SK-N-SH (cell line): ENCODE measurements around the gene PRC1. TPM values are rescaled to one million over a fixed set of nuclear protein-coding genes. Genes with fewer than 3 reads are reported as not detected.

ENCODE experiments used
- CTCF ChIA-PET: fragments of 300-600, 350-600 bp; formaldehyde crosslinking; extraction: SDS; loops from one replicate; lab custom pipeline; 2021; lab: Yijun Ruan, JAX
- POLR2A ChIA-PET: fragments of 350-600 bp; sonication (Branson Sonifier 250); formaldehyde crosslinking; extraction: SDS; loops from one replicate; lab custom pipeline; 2020; ENCODE audit warnings: antibody characterized with exemption, inconsistent platforms; lab: Yijun Ruan, JAX
- DNase-seq: peaks from one replicate; pipeline ENCODE4 v3.0.0; 2012
- H2AFZ ChIP-seq: fragments of 200-600 bp; sonication (generic); 2 replicates; pipeline ENCODE4 v1.8.1; 2016; ENCODE audit warnings: antibody characterized with exemption, mild to moderate bottlenecking, low read depth
- H3F3A ChIP-seq: fragments of 200-600 bp; sonication (generic); replicated peaks from 2 replicates; pipeline ENCODE3; 2016; ENCODE audit warnings: antibody characterized with exemption, mild to moderate bottlenecking; ENCODE audit not compliant: insufficient read depth
- H3K27ac ChIP-seq, 2 experiments: fragments of 200-500 bp in 1 of 2; fragments of 200-600 bp in 1 of 2; sonication (Bioruptor generic) in 1 of 2; sonication (generic), shearing (Covaris generic) in 1 of 2; 2 replicates each; pipeline versions ENCODE4 v1.5.1 to v1.6.1; 2014 to 2016; ENCODE audit warnings: low read depth in 2 of 2, inconsistent platforms in 1 of 2, low read length in 1 of 2, mild to moderate bottlenecking in 1 of 2, mixed read lengths in 1 of 2
- H3K27me3 ChIP-seq: fragments of 200-600 bp; sonication (generic), shearing (Covaris generic); 2 replicates; pipeline ENCODE4 v1.6.1; 2016; ENCODE audit warnings: mixed run types; ENCODE audit not compliant: insufficient read depth
- H3K36me3 ChIP-seq, 2 experiments: fragments of 200-500 bp in 1 of 2; fragments of 200-600 bp in 1 of 2; sonication (Bioruptor generic) in 1 of 2; sonication (generic) in 1 of 2; replicated peaks in 1 of 2; 2 replicates each; pipeline versions ENCODE3 to v1.5.1; 2014 to 2016; ENCODE audit warnings: low read length in 1 of 2, mild to moderate bottlenecking in 1 of 2; ENCODE audit not compliant: insufficient read depth in 2 of 2, control insufficient read depth in 1 of 2
- H3K4me1 ChIP-seq, 2 experiments: fragments of 200-500 bp in 1 of 2; fragments of 200-600 bp in 1 of 2; sonication (Bioruptor generic) in 1 of 2; sonication (generic), shearing (Covaris generic) in 1 of 2; 2 replicates each; pipeline versions ENCODE4 v1.5.1 to v1.6.1; 2014 to 2016; ENCODE audit warnings: low read depth in 1 of 2, low read length in 1 of 2, mixed run types in 1 of 2; ENCODE audit not compliant: insufficient read depth in 2 of 2, control insufficient read depth in 1 of 2
- H3K4me2 ChIP-seq: fragments of 200-600 bp; sonication (generic), shearing (Covaris generic); 2 replicates; pipeline ENCODE4 v1.6.1; 2017; ENCODE audit warnings: mixed run types
- H3K4me3 ChIP-seq, 2 experiments: fragments of 200-500 bp in 1 of 2; fragments of 200-600 bp in 1 of 2; sonication (Bioruptor generic) in 1 of 2; sonication (generic), shearing (Covaris generic) in 1 of 2; 2 replicates each; pipeline versions ENCODE4 v1.5.1 to v1.8.1; 2014 to 2016; ENCODE audit warnings: low read depth in 2 of 2, inconsistent platforms in 1 of 2, low read length in 1 of 2, mild to moderate bottlenecking in 1 of 2, mixed read lengths in 1 of 2, moderate library complexity in 1 of 2
- H3K79me2 ChIP-seq: fragments of 200-600 bp; sonication (generic); 2 replicates; pipeline ENCODE4 v1.8.1; 2017; ENCODE audit warnings: mild to moderate bottlenecking; ENCODE audit not compliant: insufficient read depth
- H3K9ac ChIP-seq: fragments of 200-600 bp; sonication (generic); 2 replicates; pipeline ENCODE4 v1.6.1; 2017; ENCODE audit warnings: mixed run types
- H3K9me2 ChIP-seq: fragments of 200-600 bp; sonication (generic); 2 replicates; pipeline ENCODE4 v1.6.1; 2017; ENCODE audit warnings: mixed run types
- H3K9me3 ChIP-seq: fragments of 200-600 bp; sonication (generic); 2 replicates; pipeline ENCODE4 v1.6.1; 2017; ENCODE audit warnings: mixed run types, mild to moderate bottlenecking, moderate library complexity
- H4K20me1 ChIP-seq: fragments of 200-600 bp; sonication (generic); 2 replicates; pipeline ENCODE4 v1.6.1; 2017; ENCODE audit warnings: mild to moderate bottlenecking, mixed run types; ENCODE audit not compliant: insufficient read depth
- CHD2 ChIP-seq: fragments of 150-350 bp; IDR thresholded peaks from 2 replicates; pipeline ENCODE4 v1.6.1; 2018; ENCODE audit warnings: low read length; ENCODE audit not compliant: partially characterized antibody
- ELF1 ChIP-seq: IDR thresholded peaks from 2 replicates; pipeline ENCODE4 v1.4.0; 2012
- FOSL2 ChIP-seq: IDR thresholded peaks from 2 replicates; pipeline ENCODE4 v1.4.0; 2012; ENCODE audit warnings: low read depth, mild to moderate bottlenecking, moderate library complexity, borderline replicate concordance
- GABPA ChIP-seq: IDR thresholded peaks from 2 replicates; pipeline ENCODE4 v1.4.0; 2012; ENCODE audit warnings: low read depth, mild to moderate bottlenecking
- IRF3 ChIP-seq: fragments of 150-350 bp; IDR thresholded peaks from 2 replicates; pipeline ENCODE4 v1.6.1; 2016; ENCODE audit warnings: mild to moderate bottlenecking, low read depth, low read length
- JUND ChIP-seq: IDR thresholded peaks from 2 replicates; pipeline ENCODE4 v1.4.0; 2012
- MEF2A ChIP-seq: IDR thresholded peaks from 2 replicates; pipeline ENCODE4 v1.4.0; 2012; ENCODE audit warnings: low read depth, borderline replicate concordance
- MXI1 ChIP-seq: IDR thresholded peaks from 2 replicates; pipeline ENCODE4 v1.6.1; 2012; ENCODE audit warnings: mild to moderate bottlenecking, low read depth, low read length, improper control_type of control experiment
- NFIC ChIP-seq: IDR thresholded peaks from 2 replicates; pipeline ENCODE4 v1.4.0; 2012; ENCODE audit warnings: borderline replicate concordance
- NRF1 ChIP-seq: IDR thresholded peaks from 2 replicates; pipeline ENCODE4 v1.6.1; 2012; ENCODE audit warnings: low read depth, mild to moderate bottlenecking, low read length
- RCOR1 ChIP-seq: fragments of 150-350 bp; IDR thresholded peaks from 2 replicates; pipeline ENCODE4 v1.6.1; 2017; ENCODE audit warnings: antibody characterized with exemption, low read length
- REST ChIP-seq: IDR thresholded peaks from 2 replicates; pipeline ENCODE4 v1.6.1; 2012; ENCODE audit warnings: mild to moderate bottlenecking, low read depth, low read length, moderate library complexity
- RXRA ChIP-seq: IDR thresholded peaks from 2 replicates; pipeline ENCODE4 v1.4.0; 2012; ENCODE audit warnings: low read depth, mild to moderate bottlenecking, borderline replicate concordance
- SIN3A ChIP-seq: IDR thresholded peaks from 2 replicates; pipeline ENCODE4 v1.6.1; 2012; ENCODE audit warnings: low read depth, mild to moderate bottlenecking, low read length, moderate library complexity, borderline replicate concordance
- SMC3 ChIP-seq: IDR thresholded peaks from 2 replicates; pipeline ENCODE4 v1.6.1; 2012; ENCODE audit warnings: low read depth, low read length, improper control_type of control experiment
- WGBS: methylation state at CpG from one replicate; pipeline ENCODE4 v1.1.6; 2017; ENCODE audit warnings: low lambda C conversion rate; 5-methylcytosine and 5-hydroxymethylcytosine counted together
- polyA plus RNA-seq, 3 experiments: library from polyadenylated mRNA; depleted of rRNA; stranded (reverse); fragments of >200 nt; gene quantifications; 2 replicates each; pipeline ENCODE4 v1.2.3, GENCODE V29; 2012
- TF ChIP-seq, protein P1 (sequence below): IDR thresholded peaks from 2 replicates; pipeline ENCODE4 v1.4.0; 2012; ENCODE audit warnings: low read depth
- TF ChIP-seq, protein P2 (sequence below): fragments of 200-600 bp; sonication (generic); IDR thresholded peaks from 2 replicates; pipeline ENCODE4 v1.6.1; 2017; ENCODE audit warnings: antibody characterized with exemption, mild to moderate bottlenecking, moderate library complexity

Gene PRC1
- polyA plus RNA-seq, 1 of the 3 experiments (the other 2 are of a cell fraction), result 125 TPM

- peaks cover 21% of the 10 kb centered on the region for H3F3A ChIP-seq
- ChIA-PET CTCF (interaction anchor here (1.7 to 7.3 kb wide), 2 partner anchors 10 to 81 kb away, joined by 4 to 74 read pairs; no protein-coding TSS in a partner anchor), POLR2A (interaction anchor here (0.9 kb wide), 1 partner anchor 11 kb away, joined by 3 read pairs; no protein-coding TSS in a partner anchor)
- 100% methylated on average over 1 of the region's 1 CpG for WGBS
- no peaks in the 10 kb centered on the region for H4K20me1 ChIP-seq
- H3K9ac ChIP-seq, result no peak overlapping the region
- no peaks in the 10 kb centered on the region for H3K9me3 ChIP-seq
- no peak overlapping the region for H2AFZ ChIP-seq
- no peak for TF ChIP-seq ELF1
- no peak for TF ChIP-seq JUND
- TF ChIP-seq FOSL2, result no peak
- TF ChIP-seq RXRA, result no peak
- no peak for TF ChIP-seq MEF2A
- TF ChIP-seq, protein P1, sequence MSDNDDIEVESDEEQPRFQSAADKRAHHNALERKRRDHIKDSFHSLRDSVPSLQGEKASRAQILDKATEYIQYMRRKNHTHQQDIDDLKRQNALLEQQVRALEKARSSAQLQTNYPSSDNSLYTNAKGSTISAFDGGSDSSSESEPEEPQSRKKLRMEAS, result no peak
- TF ChIP-seq, protein P2, sequence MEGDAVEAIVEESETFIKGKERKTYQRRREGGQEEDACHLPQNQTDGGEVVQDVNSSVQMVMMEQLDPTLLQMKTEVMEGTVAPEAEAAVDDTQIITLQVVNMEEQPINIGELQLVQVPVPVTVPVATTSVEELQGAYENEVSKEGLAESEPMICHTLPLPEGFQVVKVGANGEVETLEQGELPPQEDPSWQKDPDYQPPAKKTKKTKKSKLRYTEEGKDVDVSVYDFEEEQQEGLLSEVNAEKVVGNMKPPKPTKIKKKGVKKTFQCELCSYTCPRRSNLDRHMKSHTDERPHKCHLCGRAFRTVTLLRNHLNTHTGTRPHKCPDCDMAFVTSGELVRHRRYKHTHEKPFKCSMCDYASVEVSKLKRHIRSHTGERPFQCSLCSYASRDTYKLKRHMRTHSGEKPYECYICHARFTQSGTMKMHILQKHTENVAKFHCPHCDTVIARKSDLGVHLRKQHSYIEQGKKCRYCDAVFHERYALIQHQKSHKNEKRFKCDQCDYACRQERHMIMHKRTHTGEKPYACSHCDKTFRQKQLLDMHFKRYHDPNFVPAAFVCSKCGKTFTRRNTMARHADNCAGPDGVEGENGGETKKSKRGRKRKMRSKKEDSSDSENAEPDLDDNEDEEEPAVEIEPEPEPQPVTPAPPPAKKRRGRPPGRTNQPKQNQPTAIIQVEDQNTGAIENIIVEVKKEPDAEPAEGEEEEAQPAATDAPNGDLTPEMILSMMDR, result no peak
- TF ChIP-seq NRF1, result no peak
- no peak for TF ChIP-seq MXI1
- no peak for TF ChIP-seq RCOR1
- TF ChIP-seq IRF3, result no peak
- no peak for TF ChIP-seq REST
- TF ChIP-seq NFIC, result no peak
- TF ChIP-seq SMC3, result no peak
- no peak for TF ChIP-seq SIN3A
- no peak for TF ChIP-seq CHD2
- TF ChIP-seq GABPA, result no peak
- no peak for DNase-seq
- no peak overlapping the region for H3K4me3 ChIP-seq
- H3K27me3 ChIP-seq, result no peaks in the 10 kb centered on the region
- no peak overlapping the region; a peak in 1 of 4 replicates for H3K27ac ChIP-seq
- H3K4me1 ChIP-seq, result no peaks in the 10 kb centered on the region
- H3K79me2 ChIP-seq, result peaks cover 16% of the 10 kb centered on the region; the same call in 1 of the 2 replicates
- H3K9me2 ChIP-seq, result no peaks in the 10 kb centered on the region
- peaks cover 41 to 46% of the 10 kb centered on the region in 2 experiments for H3K36me3 ChIP-seq
- no peak overlapping the region for H3K4me2 ChIP-seq
Observed at GRCh38 chr15:90968434-90968833, 25.9 kb downstream of the PRC1 start.
